Measurements from ENCODE around the gene ATP6V0B. TPM values are rescaled to one million over a fixed set of nuclear protein-coding genes. Genes with fewer than 3 reads are reported as not detected.

Gene ATP6V0B
- total RNA-seq (44.4 TPM), polyA plus RNA-seq (120 TPM)

- Histone ChIP-seq H3K27ac (ENCODE audit: low read depth) (peak within 1 kb of the TSS; percentile 88), H3K4me1 (ENCODE audit: insufficient read depth) (no peaks in the 10 kb centered on the region), H3K4me3 (ENCODE audit: low read depth, low read length) (peak within 1 kb of the TSS; percentile 76), H3K36me3 (ENCODE audit: insufficient read depth) (no peaks in the 10 kb centered on the region)
- peak; percentile 82 for DNase-seq (ENCODE audit: extremely low spot score)
- under 1% methylated on average over 93 of the region's 93 CpGs for WGBS
Measured at GRCh38 chr1:43974443-43975248, at the start of gene ATP6V0B. Gene ATP6V0B (plus strand): TSS chr1:43974960. CDS start chr1:43975041, 81 bp downstream.

- DNase-seq (ENCODE audit: extremely low spot score), result no peak
- H3K4me1 ChIP-seq (ENCODE audit: insufficient read depth), result no peaks in the 10 kb centered on the region
- no peaks in the 10 kb centered on the region for H3K36me3 ChIP-seq (ENCODE audit: insufficient read depth)
- H3K27ac ChIP-seq (ENCODE audit: low read depth), result no peak overlapping the region
- WGBS, result 94% methylated on average over 9 of the region's 9 CpGs
- H3K4me3 ChIP-seq (ENCODE audit: low read depth, low read length), result no peak overlapping the region
Measured at GRCh38 chr1:43925846-43926245, 48.9 kb upstream of the ATP6V0B start.

DNA sequence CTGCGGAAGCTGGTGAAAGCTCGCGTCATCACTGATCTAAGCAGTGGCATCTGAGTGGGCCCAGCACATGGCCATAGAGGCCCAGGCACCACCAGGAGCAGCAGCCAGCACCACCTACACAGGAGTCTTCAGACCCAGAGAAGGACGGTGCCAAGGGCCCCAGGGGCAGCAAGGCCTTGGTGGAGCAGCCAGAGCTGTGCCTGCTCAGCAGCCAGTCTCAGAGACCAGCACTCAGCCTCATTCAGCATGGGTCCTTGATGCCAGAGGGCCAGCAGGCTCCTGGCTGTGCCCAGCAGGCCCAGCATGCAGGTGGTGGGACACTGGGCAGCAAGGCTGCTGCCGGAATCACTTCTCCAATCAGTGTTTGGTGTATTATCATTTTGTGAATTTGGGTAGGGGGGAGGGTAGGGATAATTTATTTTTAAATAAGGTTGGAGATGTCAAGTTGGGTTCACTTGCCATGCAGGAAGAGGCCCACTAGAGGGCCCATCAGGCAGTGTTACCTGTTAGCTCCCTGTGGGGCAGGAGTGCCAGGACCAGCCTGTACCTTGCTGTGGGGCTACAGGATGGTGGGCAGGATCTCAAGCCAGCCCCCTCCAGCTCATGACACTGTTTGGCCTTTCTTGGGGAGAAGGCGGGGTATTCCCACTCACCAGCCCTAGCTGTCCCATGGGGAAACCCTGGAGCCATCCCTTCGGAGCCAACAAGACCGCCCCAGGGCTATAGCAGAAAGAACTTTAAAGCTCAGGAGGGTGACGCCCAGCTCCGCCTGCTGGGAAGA is 44.4 kb upstream of the ATP6V0B start:
- WGBS, result 93% methylated on average over 10 of the region's 10 CpGs
- no peak overlapping the region for H3K27ac ChIP-seq (ENCODE audit: low read depth)
- H3K36me3 ChIP-seq (ENCODE audit: insufficient read depth), result no peaks in the 10 kb centered on the region
- no peak overlapping the region for H3K4me3 ChIP-seq (ENCODE audit: low read depth, low read length)
- no peaks in the 10 kb centered on the region for H3K4me1 ChIP-seq (ENCODE audit: insufficient read depth)
- no peak for DNase-seq (ENCODE audit: extremely low spot score)

- Histone ChIP-seq H3K27ac (ENCODE audit: low read depth) (no peak overlapping the region), H3K4me1 (ENCODE audit: insufficient read depth) (no peaks in the 10 kb centered on the region), H3K4me3 (ENCODE audit: low read depth, low read length) (no peak overlapping the region), H3K36me3 (ENCODE audit: insufficient read depth) (no peaks in the 10 kb centered on the region)
- WGBS, result 67% methylated on average over 4 of the region's 4 CpGs
- DNase-seq (ENCODE audit: extremely low spot score), result no peak
Measured at GRCh38 chr1:43930949-43931275, 43.8 kb upstream of the ATP6V0B start.

DNA sequence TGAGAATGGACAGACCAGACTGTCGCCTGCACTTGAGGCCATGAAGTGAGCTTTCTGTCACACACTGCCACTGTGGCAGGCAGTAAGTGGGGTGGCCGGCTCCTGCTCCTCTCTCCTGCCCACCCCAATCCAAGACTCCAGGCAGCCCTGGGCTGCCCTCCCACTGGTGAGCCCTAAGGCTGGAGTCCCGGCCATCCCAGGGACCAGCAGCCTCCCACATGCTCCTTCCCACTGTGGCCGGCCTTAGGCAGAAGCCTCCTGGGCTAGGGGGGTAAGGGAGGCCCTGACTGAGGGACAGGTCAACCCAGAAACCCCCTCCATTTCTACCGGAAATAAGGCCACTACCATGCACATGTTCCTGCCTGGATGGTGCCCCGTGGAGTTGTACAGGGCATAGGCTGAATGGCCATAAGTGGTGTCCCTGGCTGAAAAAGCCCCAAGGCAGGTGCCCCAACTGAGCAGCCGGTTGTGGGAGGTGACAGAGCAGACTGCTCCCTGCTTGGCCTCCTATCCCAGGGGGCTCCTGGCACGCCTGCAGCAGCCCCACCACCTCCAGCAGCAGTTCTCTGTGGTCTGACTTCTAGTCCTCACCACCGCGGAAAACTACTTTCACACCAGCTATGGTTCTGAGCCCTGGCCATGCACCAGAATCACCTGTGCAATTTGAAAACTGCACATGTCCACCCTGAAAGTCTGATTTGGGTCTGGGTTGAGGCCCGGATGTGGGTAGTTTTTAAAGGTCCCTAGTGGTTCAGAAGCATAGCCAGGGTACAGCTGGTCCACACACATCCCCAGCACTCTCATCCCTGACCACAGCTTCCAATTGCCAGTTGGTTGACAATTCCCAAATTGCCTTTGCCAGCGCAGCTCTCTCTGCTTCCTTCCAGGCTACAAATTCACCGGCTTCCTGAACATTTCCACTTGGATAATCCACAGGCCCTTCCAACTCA is 42.8 kb upstream of the ATP6V0B start:
- Histone ChIP-seq H3K4me1 (ENCODE audit: insufficient read depth) (no peaks in the 10 kb centered on the region), H3K4me3 (ENCODE audit: low read depth, low read length) (no peak overlapping the region), H3K27ac (ENCODE audit: low read depth) (no peak overlapping the region), H3K36me3 (ENCODE audit: insufficient read depth) (no peaks in the 10 kb centered on the region)
- no peak for DNase-seq (ENCODE audit: extremely low spot score)
- WGBS, result 92% methylated on average over 13 of the region's 13 CpGs

DNA sequence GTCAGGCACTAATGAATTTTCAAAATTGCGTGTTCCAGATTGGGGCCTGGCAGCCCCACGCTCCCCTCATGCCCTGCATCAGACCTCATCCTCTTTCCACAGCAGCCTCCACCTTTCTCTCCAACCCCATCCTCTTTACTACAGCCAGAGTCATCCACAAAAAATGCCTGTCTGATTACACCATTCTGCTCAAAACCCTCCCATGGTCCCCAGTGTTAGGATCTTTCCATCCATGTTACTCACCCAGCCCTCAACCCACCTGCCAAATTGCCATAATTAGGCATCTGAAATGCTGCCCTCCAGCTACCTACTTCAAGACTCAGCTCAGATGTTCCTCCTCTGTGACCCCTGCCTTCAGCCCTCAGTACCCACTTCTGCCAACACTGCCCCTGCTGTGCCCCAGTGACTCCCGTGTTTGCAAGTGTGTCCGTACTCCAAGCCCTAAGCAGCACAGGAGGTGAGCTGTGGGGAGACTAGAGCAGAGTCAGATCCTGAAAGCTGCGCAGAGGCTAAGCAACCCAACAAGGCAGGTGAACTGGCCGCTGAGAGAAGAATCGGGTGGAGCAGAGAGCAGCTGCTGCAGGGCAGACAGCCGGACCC is 41.9 kb upstream of the ATP6V0B start:
- WGBS, result 29% methylated on average over 8 of the region's 8 CpGs
- H3K27ac ChIP-seq (ENCODE audit: low read depth), result no peak overlapping the region

DNA sequence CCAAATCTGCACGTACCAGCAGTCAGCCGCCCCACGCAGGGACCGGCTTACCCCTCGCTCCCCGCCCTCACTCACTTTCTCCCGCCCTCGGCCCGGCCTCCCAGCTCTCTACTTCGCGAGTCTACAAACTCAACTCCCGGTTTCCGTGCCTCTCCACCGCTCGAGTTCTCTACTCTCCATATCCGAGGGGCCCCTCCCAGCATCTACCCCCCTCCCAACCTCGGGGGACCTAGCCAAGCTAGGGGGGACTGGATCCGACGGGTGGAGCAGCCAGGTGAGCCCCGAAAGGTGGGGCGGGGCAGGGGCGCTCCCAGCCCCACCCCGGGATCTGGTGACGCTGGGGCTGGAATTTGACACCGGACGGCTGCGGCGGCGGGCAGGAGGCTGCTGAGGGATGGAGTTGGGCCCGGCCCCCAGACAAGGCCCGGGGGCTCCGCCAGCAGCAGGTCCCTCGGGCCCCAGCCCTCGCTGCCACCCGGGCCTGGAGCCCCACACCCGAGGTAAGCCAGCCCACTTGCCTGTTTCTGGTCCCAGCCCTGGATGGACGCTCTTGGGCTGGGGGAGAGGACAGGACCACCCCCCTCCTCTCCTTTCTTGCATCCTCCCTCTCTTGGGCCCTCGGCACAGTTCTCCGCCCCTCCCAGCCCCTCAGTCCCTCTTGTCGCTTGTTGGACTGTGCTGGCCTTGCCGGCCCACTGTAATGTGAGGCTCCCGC is 41.2 kb upstream of the ATP6V0B start, which contains the start of gene ARTN:
TSS of gene ARTN (plus strand) at position 416 of the 715 bp plus-strand sequence. CDS start 1,856 bp downstream, outside the sequence.
- Histone ChIP-seq H3K4me3 (ENCODE audit: low read depth, low read length) (peak within 1 kb of the TSS; percentile 22), H3K27ac (ENCODE audit: low read depth) (no peak within 1 kb of the TSS), H3K36me3 (ENCODE audit: insufficient read depth) (no peaks in the 10 kb centered on the region), H3K4me1 (ENCODE audit: insufficient read depth) (no peaks in the 10 kb centered on the region)
- peak; percentile 31 for DNase-seq (ENCODE audit: extremely low spot score)
- 4% methylated on average over 42 of the region's 42 CpGs for WGBS

More for the DNA sequence above, 41.9 kb upstream of the ATP6V0B start:
- DNase-seq (ENCODE audit: extremely low spot score), result no peak
- no peaks in the 10 kb centered on the region for H3K4me1 ChIP-seq (ENCODE audit: insufficient read depth)
- no peaks in the 10 kb centered on the region for H3K36me3 ChIP-seq (ENCODE audit: insufficient read depth)
- H3K4me3 ChIP-seq (ENCODE audit: low read depth, low read length), result no peak overlapping the region

DNA sequence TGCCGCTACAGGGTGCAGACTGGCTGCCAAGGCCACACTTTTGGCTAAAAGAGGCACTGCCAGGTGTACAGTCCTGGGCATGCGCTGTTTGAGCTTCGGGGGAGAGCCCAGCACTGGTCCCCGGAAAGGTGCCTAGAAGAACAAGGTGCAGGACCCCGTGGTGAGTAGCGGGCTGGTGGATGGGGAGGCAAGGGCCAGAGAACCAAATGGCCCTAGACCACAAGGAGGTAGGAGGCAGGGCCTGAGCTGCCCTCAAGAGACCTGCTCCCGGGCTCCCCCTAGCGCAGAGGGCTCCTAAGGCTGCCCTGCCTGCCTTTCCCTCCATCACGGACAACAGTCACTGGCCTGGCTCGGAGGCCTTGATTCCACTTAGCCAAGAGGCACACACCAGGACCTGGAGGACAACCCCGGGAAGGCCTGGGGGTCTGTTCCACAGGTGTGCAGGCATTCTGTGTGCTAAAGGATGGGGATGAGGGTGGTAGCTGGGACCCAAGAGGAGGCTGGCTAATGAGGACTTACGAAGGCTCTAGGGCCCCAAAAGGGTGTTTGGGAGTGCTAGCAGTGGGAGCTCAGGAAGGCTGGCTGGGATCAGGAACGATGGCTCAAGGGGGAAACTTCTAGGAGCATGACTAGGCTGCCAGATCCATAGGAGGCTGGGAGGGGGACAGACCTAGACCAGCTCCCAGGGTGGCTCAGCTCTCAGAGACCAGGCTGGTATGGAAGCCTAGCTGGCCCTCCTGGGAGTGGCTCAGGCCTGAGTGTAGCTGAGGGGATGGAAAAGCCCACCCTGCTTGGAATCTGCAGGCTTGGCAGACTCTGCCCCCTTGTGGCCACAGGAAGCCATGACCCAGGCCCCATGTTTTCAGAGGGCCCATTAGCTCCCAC is 40.4 kb upstream of the ATP6V0B start:
- Histone ChIP-seq H3K4me3 (ENCODE audit: low read depth, low read length) (no peak overlapping the region), H3K36me3 (ENCODE audit: insufficient read depth) (no peaks in the 10 kb centered on the region), H3K27ac (ENCODE audit: low read depth) (no peak overlapping the region), H3K4me1 (ENCODE audit: insufficient read depth) (no peaks in the 10 kb centered on the region)
- 35% methylated on average over 13 of the region's 13 CpGs for WGBS
- DNase-seq (ENCODE audit: extremely low spot score), result no peak

- Histone ChIP-seq H3K27ac (ENCODE audit: low read depth) (no peak overlapping the region), H3K36me3 (ENCODE audit: insufficient read depth) (no peaks in the 10 kb centered on the region), H3K4me3 (ENCODE audit: low read depth, low read length) (no peak overlapping the region), H3K4me1 (ENCODE audit: insufficient read depth) (no peaks in the 10 kb centered on the region)
- WGBS, result 42% methylated on average over 5 of the region's 5 CpGs
- DNase-seq (ENCODE audit: extremely low spot score), result no peak
Measured at GRCh38 chr1:43934986-43935324, 39.8 kb upstream of the ATP6V0B start.

GRCh38 chr1:43935711-43936427 is 38.9 kb upstream of the ATP6V0B start:
- H3K4me3 ChIP-seq (ENCODE audit: low read depth, low read length), result peak overlapping the region; percentile 47
- no peak for DNase-seq (ENCODE audit: extremely low spot score)
- H3K36me3 ChIP-seq (ENCODE audit: insufficient read depth), result no peaks in the 10 kb centered on the region
- H3K4me1 ChIP-seq (ENCODE audit: insufficient read depth), result no peaks in the 10 kb centered on the region
- 9% methylated on average over 48 of the region's 48 CpGs for WGBS
- no peak overlapping the region for H3K27ac ChIP-seq (ENCODE audit: low read depth)

DNA sequence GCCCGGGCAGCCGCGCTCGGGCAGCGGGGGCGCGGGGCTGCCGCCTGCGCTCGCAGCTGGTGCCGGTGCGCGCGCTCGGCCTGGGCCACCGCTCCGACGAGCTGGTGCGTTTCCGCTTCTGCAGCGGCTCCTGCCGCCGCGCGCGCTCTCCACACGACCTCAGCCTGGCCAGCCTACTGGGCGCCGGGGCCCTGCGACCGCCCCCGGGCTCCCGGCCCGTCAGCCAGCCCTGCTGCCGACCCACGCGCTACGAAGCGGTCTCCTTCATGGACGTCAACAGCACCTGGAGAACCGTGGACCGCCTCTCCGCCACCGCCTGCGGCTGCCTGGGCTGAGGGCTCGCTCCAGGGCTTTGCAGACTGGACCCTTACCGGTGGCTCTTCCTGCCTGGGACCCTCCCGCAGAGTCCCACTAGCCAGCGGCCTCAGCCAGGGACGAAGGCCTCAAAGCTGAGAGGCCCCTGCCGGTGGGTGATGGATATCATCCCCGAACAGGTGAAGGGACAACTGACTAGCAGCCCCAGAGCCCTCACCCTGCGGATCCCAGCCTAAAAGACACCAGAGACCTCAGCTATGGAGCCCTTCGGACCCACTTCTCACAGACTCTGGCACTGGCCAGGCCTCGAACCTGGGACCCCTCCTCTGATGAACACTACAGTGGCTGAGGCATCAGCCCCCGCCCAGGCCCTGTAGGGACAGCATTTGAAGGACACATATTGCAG is 38.2 kb upstream of the ATP6V0B start:
- 10% methylated on average over 56 of the region's 56 CpGs for WGBS

More for the DNA sequence above, 38.2 kb upstream of the ATP6V0B start:
- no peak for DNase-seq (ENCODE audit: extremely low spot score)
- no peaks in the 10 kb centered on the region for H3K4me1 ChIP-seq (ENCODE audit: insufficient read depth)
- H3K4me3 ChIP-seq (ENCODE audit: low read depth, low read length), result peak overlapping the region; percentile 47
- H3K36me3 ChIP-seq (ENCODE audit: insufficient read depth), result no peaks in the 10 kb centered on the region
- no peak overlapping the region for H3K27ac ChIP-seq (ENCODE audit: low read depth)
